HepG2 (cell line): ENCODE data around the gene ZMIZ2. TPM values are rescaled to one million over a fixed set of nuclear protein-coding genes. Genes with fewer than 3 reads are reported as not detected.

Experiments
- ATAD3A ChIP-seq: sonication (generic); formaldehyde crosslinking; IDR thresholded peaks from 2 replicates; pipeline ENCODE4 v1.4.0; 2020; ENCODE audit warnings: missing genetic modification reagents
- ATF2 ChIP-seq: sonication (generic); formaldehyde crosslinking; IDR thresholded peaks from 2 replicates; pipeline ENCODE4 v1.4.0; 2020; ENCODE audit warnings: missing genetic modification reagents
- BCL6 ChIP-seq: IDR thresholded peaks from 2 replicates; pipeline ENCODE4 v1.6.1; 2016; ENCODE audit warnings: missing genetic modification reagents, missing compliant biosample characterization
- BRD4 ChIP-seq: sonication (generic); formaldehyde crosslinking; IDR thresholded peaks from 2 replicates; pipeline ENCODE4 v1.4.0; 2020; ENCODE audit warnings: missing genetic modification reagents
- PAXIP1 ChIP-seq: sonication (generic); formaldehyde crosslinking; conservative IDR thresholded peaks from 2 replicates; pipeline ENCODE4 v1.4.0; 2020; ENCODE audit warnings: mild to moderate bottlenecking, missing genetic modification reagents, moderate library complexity
- PCBP1 ChIP-seq: fragments of 200-400 bp; formaldehyde crosslinking; IDR thresholded peaks from 2 replicates; pipeline ENCODE4 v1.6.1; 2017; ENCODE audit warnings: mild to moderate bottlenecking, low read depth, low read length, borderline replicate concordance
- PRDM4 ChIP-seq: sonication (generic); formaldehyde crosslinking; IDR thresholded peaks from 2 replicates; pipeline ENCODE4 v1.9.0; 2021; ENCODE audit warnings: missing genetic modification reagents, borderline replicate concordance
- SMAD9 ChIP-seq: sonication (generic); formaldehyde crosslinking; IDR thresholded peaks from 2 replicates; pipeline ENCODE4 v1.5.1; 2020; ENCODE audit warnings: mild to moderate bottlenecking, missing genetic modification reagents
- ZNF205 ChIP-seq: IDR thresholded peaks from 2 replicates; pipeline ENCODE4 v1.6.1; 2018; ENCODE audit warnings: missing biosample characterization, missing genetic modification reagents
- ZNF260 ChIP-seq: sonication (generic); formaldehyde crosslinking; IDR thresholded peaks from 2 replicates; pipeline ENCODE4 v1.4.0; 2020; ENCODE audit warnings: missing genetic modification reagents, low read depth, mild to moderate bottlenecking, borderline replicate concordance
- ZNF292 ChIP-seq: sonication (generic); formaldehyde crosslinking; IDR thresholded peaks from 2 replicates; pipeline ENCODE4 v1.8.1; 2022; ENCODE audit warnings: mild to moderate bottlenecking, low read depth, missing genetic modification reagents, borderline replicate concordance
- ZNF687 ChIP-seq: sonication (generic); formaldehyde crosslinking; IDR thresholded peaks from 2 replicates; pipeline ENCODE4 v1.5.1; 2020; ENCODE audit warnings: mild to moderate bottlenecking, missing genetic modification reagents, moderate library complexity
- ZNF770 ChIP-seq: sonication (generic); formaldehyde crosslinking; IDR thresholded peaks from 2 replicates; pipeline ENCODE4 v1.5.0; 2020; ENCODE audit warnings: mild to moderate bottlenecking, missing genetic modification reagents
- ZNF776 ChIP-seq: sonication (generic); formaldehyde crosslinking; IDR thresholded peaks from 2 replicates; pipeline ENCODE4 v1.4.0; 2020; ENCODE audit warnings: mild to moderate bottlenecking, missing genetic modification reagents
- polyA plus RNA-seq, 8 experiments: library from polyadenylated mRNA; depleted of rRNA in 3 of 8; stranded (reverse) in 7 of 8; unstranded in 1 of 8; fragments of >200 nt; fragmentation: Illumina TruSeq in 4 of 8; extraction: Trizol in 4 of 8; gene quantifications; 2 replicates each; pipeline versions ENCODE4 v1.2.1 to v1.2.3, GENCODE V29; 2011 to 2016; ENCODE audit warnings: low read depth in 4 of 8, missing spikeins in 1 of 8, mixed read lengths in 1 of 8; ENCODE audit not compliant: insufficient read depth in 1 of 8
- total RNA-seq, 5 experiments: library from RNA; depleted of rRNA; stranded (reverse); fragments of >200 nt; fragmentation: Illumina TruSeq; extraction: Trizol; gene quantifications; 2 replicates each; pipeline ENCODE4 v1.2.3, GENCODE V29; 2016; ENCODE audit warnings: low read depth in 1 of 5

Gene ZMIZ2
- total and polyA plus RNA-seq, 2 of the 13 experiments (the other 11 are each of a cell fraction or from before 2014, with no cell fraction given): 4.9 to 7.9 TPM

- TF ChIP-seq PRDM4 (CRISPR knock-in tag) (no peak), ZNF776 (CRISPR knock-in tag) (no peak), ATAD3A (CRISPR knock-in tag) (no peak), PAXIP1 (CRISPR knock-in tag) (peak; percentile 78), ZNF205 (CRISPR knock-in tag) (peak; percentile 22; the same call in 1 of the 2 replicates), ZNF687 (CRISPR knock-in tag) (no peak), ATF2 (CRISPR knock-in tag) (no peak), BRD4 (CRISPR knock-in tag) (no peak), PCBP1 (no peak), ZNF260 (no peak), SMAD9 (CRISPR knock-in tag) (no peak), ZNF770 (peak; percentile 85), ZNF292 (CRISPR knock-in tag) (0 out of 2 replicates have a peak, but pooled peaks have one; percentile 22), BCL6 (no peak)
Measured at GRCh38 chr7:44808914-44809393, 60.3 kb downstream of the ZMIZ2 start (continued).
